Measurements from ENCODE around the gene NFE2L3.

- TF ChIP-seq ZFP30 (CRISPR knock-in tag; IDR thresholded peaks at IDR 0.05) = no peak
- TF ChIP-seq CSDC2 (CRISPR knock-in tag; IDR thresholded peaks at IDR 0.05) = no peak
- TF ChIP-seq ZNF565 (CRISPR knock-in tag; conservative IDR thresholded peaks at IDR 0.05; ENCODE audit: low read depth) = no peak
- TF ChIP-seq RARB (CRISPR knock-in tag; IDR thresholded peaks at IDR 0.05) = no peak
- no peak for TF ChIP-seq ZFP3 (CRISPR knock-in tag; IDR thresholded peaks at IDR 0.05)
- no peak for TF ChIP-seq CSRNP3 (CRISPR knock-in tag; IDR thresholded peaks at IDR 0.05)
Measured at GRCh38 chr7:26203016-26203415, 51.0 kb downstream of the NFE2L3 start.

All from SK-N-SH treated with all-trans-retinoic acid at 6 μM for 48 hours (cell line).